B cell (primary cell): ENCODE data around the gene CACNA1F. TPM values are rescaled to one million over a fixed set of nuclear protein-coding genes. Genes with fewer than 3 reads are reported as not detected.

ENCODE experiments used
- ATAC-seq: fragments of 200-7000 bp; cut with Tn5 transposase; one replicate; pipeline ENCODE4 v1.10.0; 2021; ENCODE audit warnings: low read depth, mild to moderate bottlenecking, moderate number of reproducible peaks, moderate library complexity
- CTCF ChIA-PET: fragments of 350-600 bp; sonication (Branson Sonifier 250); formaldehyde crosslinking; loops from one replicate; lab custom pipeline; 2021; ENCODE audit warnings: antibody characterized with exemption, inconsistent platforms; lab: Charles Lee
- POLR2A ChIA-PET: fragments of 350-600 bp; sonication (Branson Sonifier 250); formaldehyde crosslinking; loops from one replicate; lab custom pipeline; 2021; ENCODE audit warnings: antibody characterized with exemption; lab: Charles Lee
- DNase-seq: peaks from one replicate; pipeline ENCODE4 v3.0.0; 2013
- H2AFZ ChIP-seq: 2 replicates; pipeline ENCODE4 v1.6.1; 2012; ENCODE audit warnings: mild to moderate bottlenecking, low read depth, low read length; ENCODE audit not compliant: insufficient read depth, poor library complexity, severe bottlenecking
- H3K27ac ChIP-seq, 2 donors: 1 replicate in 1 of 2; 2 replicates in 1 of 2; pipeline ENCODE4 v1.5.1; 2012 to 2013; ENCODE audit warnings: low read length in 2 of 2, mild to moderate bottlenecking in 2 of 2, moderate library complexity in 1 of 2
- H3K27me3 ChIP-seq, 4 experiments: fragments of 200-600 bp in 1 of 4; sonication (generic) in 1 of 4; replicated peaks in 1 of 4; 1 replicate in 2 of 4; 2 replicates in 2 of 4; pipeline versions ENCODE4 v1.6.1 to v1.7.0; 2013 to 2016; ENCODE audit warnings: low read length in 3 of 4, mild to moderate bottlenecking in 2 of 4, mixed read lengths in 1 of 4, moderate library complexity in 1 of 4; ENCODE audit not compliant: insufficient read depth in 4 of 4, control insufficient read depth in 3 of 4; ENCODE audit errors: control extremely low read depth in 1 of 4
- H3K36me3 ChIP-seq, 2 experiments: replicated peaks in 1 of 2; 1 replicate in 1 of 2; 2 replicates in 1 of 2; pipeline versions ENCODE4 v1.6.1 to v1.7.1; 2013; ENCODE audit warnings: low read length in 1 of 2; ENCODE audit not compliant: insufficient read depth in 2 of 2, control insufficient read depth in 1 of 2; ENCODE audit errors: control extremely low read depth in 1 of 2, extremely low read depth in 1 of 2
- H3K4me1 ChIP-seq, 2 donors: fragments of 200-600 bp in 1 of 2; sonication (generic) in 1 of 2; 1 replicate in 1 of 2; 2 replicates in 1 of 2; pipeline versions ENCODE4 v1.5.1 to v1.6.1; 2013 to 2017; ENCODE audit warnings: low read length in 2 of 2; ENCODE audit not compliant: control insufficient read depth in 2 of 2, insufficient read depth in 2 of 2
- H3K4me2 ChIP-seq: replicated peaks from 2 replicates; pipeline ENCODE3; 2012; ENCODE audit warnings: mild to moderate bottlenecking, low read depth, low read length; ENCODE audit not compliant: poor library complexity, severe bottlenecking
- H3K4me3 ChIP-seq, 5 experiments: fragments of 200-600 bp in 1 of 5; sonication (generic) in 1 of 5; 1 replicate in 3 of 5; 2 replicates in 2 of 5; pipeline versions ENCODE4 v1.5.1 to v1.7.0; 2011 to 2016; ENCODE audit warnings: low read length in 4 of 5, mild to moderate bottlenecking in 4 of 5, low read depth in 2 of 5, control low read depth in 1 of 5, moderate library complexity in 1 of 5; ENCODE audit not compliant: insufficient read depth in 1 of 5; ENCODE audit errors: control extremely low read depth in 1 of 5, extremely low read depth in 1 of 5
- H3K79me2 ChIP-seq: fragments of 200-600 bp; sonication (generic); one replicate; pipeline ENCODE4 v1.6.0; 2016; ENCODE audit warnings: low read length; ENCODE audit not compliant: control insufficient read depth, insufficient read depth
- H3K9ac ChIP-seq: fragments of 200-600 bp; sonication (generic); 2 replicates; pipeline ENCODE4 v1.6.1; 2017; ENCODE audit warnings: mild to moderate bottlenecking, low read length, moderate library complexity
- H3K9me3 ChIP-seq, 3 donors: one replicate each; pipeline versions ENCODE4 v1.6.1 to v1.7.1; 2013; ENCODE audit warnings: low read length in 2 of 3; ENCODE audit not compliant: control insufficient read depth in 2 of 3, insufficient read depth in 1 of 3; ENCODE audit errors: control extremely low read depth in 1 of 3
- H4K20me1 ChIP-seq: 2 replicates; pipeline ENCODE4 v1.6.0; 2012; ENCODE audit warnings: mild to moderate bottlenecking, low read length; ENCODE audit not compliant: insufficient read depth, control insufficient read depth, poor library complexity, severe bottlenecking
- H3K27ac Mint-ChIP-seq: one replicate; pipeline ENCODE4 v1.8.0; 2021; ENCODE audit warnings: mixed read lengths
- H3K27me3 Mint-ChIP-seq: one replicate; pipeline ENCODE4 v1.8.0; 2021; ENCODE audit warnings: mixed read lengths
- H3K4me1 Mint-ChIP-seq: one replicate; pipeline ENCODE4 v1.8.0; 2021; ENCODE audit warnings: mixed read lengths
- H3K4me3 Mint-ChIP-seq: one replicate; pipeline ENCODE4 v1.8.0; 2021; ENCODE audit warnings: mixed read lengths
- H3K9me3 Mint-ChIP-seq: one replicate; pipeline ENCODE4 v1.8.0; 2022; ENCODE audit warnings: mixed read lengths; ENCODE audit not compliant: insufficient read depth
- EZH2 ChIP-seq: IDR thresholded peaks from 2 replicates; pipeline ENCODE4 v1.6.1; 2012; ENCODE audit warnings: borderline replicate concordance, low read depth, mild to moderate bottlenecking, moderate library complexity, low read length; ENCODE audit not compliant: insufficient read depth, poor library complexity, severe bottlenecking
- WGBS: methylation state at CpG from one replicate; pipeline ENCODE4 v1.1.5; 2013; ENCODE audit warnings: missing lambda C conversion rate; ENCODE audit not compliant: insufficient coverage; 5-methylcytosine and 5-hydroxymethylcytosine counted together
- intact Hi-C: fragments of 100-400 bp; cut with micrococcal nuclease; formaldehyde crosslinking; loops from one replicate; pipeline ENCODE4 v1.10.0; 2022
- polyA plus RNA-seq: library from polyadenylated mRNA; depleted of rRNA; stranded (reverse); fragments of >200 nt; gene quantifications from 2 replicates; pipeline ENCODE4 v1.2.3, GENCODE V29; 2012
- total RNA-seq, 2 donors: library from RNA; stranded (reverse); fragments of 120-200 nt in 1 of 2; gene quantifications; 1 replicate in 1 of 2; 2 replicates in 1 of 2; pipeline versions ENCODE4 v1.2.3 to v1.2.4, GENCODE V29; 2013 to 2022
- TF ChIP-seq, protein P1 (sequence below): fragments of 200-600 bp; IDR thresholded peaks from one replicate; pipeline ENCODE4 v1.8.0; 2022; ENCODE audit warnings: antibody characterized with exemption, mild to moderate bottlenecking

CACNA1F gene
- total and polyA plus RNA-seq, 2 donors (not counting 1 experiment from before 2014, with no cell fraction given): 6.7 to 9.3 TPM

DNA sequence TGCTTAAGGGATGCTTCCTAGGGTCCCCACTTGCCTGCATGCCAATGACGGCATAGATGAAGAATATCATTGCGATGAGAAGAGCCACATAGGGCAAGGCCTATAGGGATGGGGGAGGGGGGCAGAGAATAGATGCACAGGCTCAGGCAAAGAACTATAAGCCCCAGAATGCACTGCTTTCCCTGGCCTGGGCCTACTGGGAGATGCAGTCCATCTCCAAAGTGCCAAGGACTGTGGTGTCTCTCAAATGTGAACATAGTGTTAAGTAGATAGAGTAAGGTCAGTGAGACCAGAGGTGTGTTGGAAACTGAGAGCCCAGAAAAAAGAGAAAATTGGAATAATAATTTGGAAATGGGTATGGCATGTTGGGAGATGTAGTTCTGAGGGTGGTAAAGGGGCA lies 20.9 kb downstream of the CACNA1F start:
- Mint-ChIP-seq H3K27ac (no peak overlapping the region), H3K27me3 (no peaks in the 10 kb centered on the region), H3K4me3 (no peak overlapping the region), H3K9me3 (no peaks in the 10 kb centered on the region), H3K4me1 (no peaks in the 10 kb centered on the region)
- Histone ChIP-seq H4K20me1 (no peaks in the 10 kb centered on the region), H3K9ac (no peak overlapping the region), H3K27me3 (no peaks in the 10 kb centered on the region), H3K79me2 (no peaks in the 10 kb centered on the region), H3K4me2 (no peak overlapping the region), H3K9me3 (no peaks in the 10 kb centered on the region), H3K27ac (no peak overlapping the region), H3K4me3 (no peak overlapping the region), H2AFZ (no peak overlapping the region), H3K4me1 (no peaks in the 10 kb centered on the region), H3K36me3 (no peaks in the 10 kb centered on the region)
- ChIA-PET CTCF (no interaction called here), POLR2A (no interaction called here)
- DNase-seq (no peak), ATAC-seq (no peak)
- no CpG with 5 or more reads among the region's 2 CpGs for WGBS
- no peak for TF ChIP-seq EZH2
- TF ChIP-seq, protein P1, sequence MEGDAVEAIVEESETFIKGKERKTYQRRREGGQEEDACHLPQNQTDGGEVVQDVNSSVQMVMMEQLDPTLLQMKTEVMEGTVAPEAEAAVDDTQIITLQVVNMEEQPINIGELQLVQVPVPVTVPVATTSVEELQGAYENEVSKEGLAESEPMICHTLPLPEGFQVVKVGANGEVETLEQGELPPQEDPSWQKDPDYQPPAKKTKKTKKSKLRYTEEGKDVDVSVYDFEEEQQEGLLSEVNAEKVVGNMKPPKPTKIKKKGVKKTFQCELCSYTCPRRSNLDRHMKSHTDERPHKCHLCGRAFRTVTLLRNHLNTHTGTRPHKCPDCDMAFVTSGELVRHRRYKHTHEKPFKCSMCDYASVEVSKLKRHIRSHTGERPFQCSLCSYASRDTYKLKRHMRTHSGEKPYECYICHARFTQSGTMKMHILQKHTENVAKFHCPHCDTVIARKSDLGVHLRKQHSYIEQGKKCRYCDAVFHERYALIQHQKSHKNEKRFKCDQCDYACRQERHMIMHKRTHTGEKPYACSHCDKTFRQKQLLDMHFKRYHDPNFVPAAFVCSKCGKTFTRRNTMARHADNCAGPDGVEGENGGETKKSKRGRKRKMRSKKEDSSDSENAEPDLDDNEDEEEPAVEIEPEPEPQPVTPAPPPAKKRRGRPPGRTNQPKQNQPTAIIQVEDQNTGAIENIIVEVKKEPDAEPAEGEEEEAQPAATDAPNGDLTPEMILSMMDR: no peak
- intact Hi-C loops: no loop called here

DNA sequence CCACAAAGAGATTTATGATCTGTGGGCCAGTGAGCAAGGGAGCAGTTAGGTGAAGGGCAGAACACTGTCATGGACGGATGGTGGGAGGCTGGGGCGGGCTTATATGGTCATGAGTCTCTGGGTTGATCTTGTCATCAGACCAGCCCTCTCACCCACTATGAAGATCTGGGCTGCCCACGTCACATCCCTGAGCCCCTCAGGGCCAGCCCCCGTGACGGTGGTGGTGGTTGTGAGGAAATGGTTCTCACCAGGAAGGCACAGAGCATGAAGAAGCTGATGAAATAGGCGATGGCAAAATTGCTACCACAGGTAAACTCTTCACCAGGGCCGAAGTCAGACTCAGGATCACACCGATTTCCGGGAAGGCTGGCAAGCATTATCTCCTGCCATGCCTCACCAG lies 22.1 kb downstream of the CACNA1F start:
- Histone ChIP-seq H3K79me2 (no peaks in the 10 kb centered on the region), H3K4me2 (no peak overlapping the region), H3K27ac (no peak overlapping the region), H3K4me1 (no peaks in the 10 kb centered on the region), H2AFZ (no peak overlapping the region), H3K36me3 (no peaks in the 10 kb centered on the region), H3K9ac (no peak overlapping the region), H3K4me3 (no peak overlapping the region), H3K27me3 (no peaks in the 10 kb centered on the region), H3K9me3 (no peaks in the 10 kb centered on the region), H4K20me1 (no peaks in the 10 kb centered on the region)
- Mint-ChIP-seq H3K9me3 (no peaks in the 10 kb centered on the region), H3K27ac (no peak overlapping the region), H3K27me3 (no peaks in the 10 kb centered on the region), H3K4me1 (no peaks in the 10 kb centered on the region), H3K4me3 (no peak overlapping the region)
- intact Hi-C loops: no loop called here
- ChIA-PET CTCF (no interaction called here), POLR2A (no interaction called here)
- ATAC-seq (no peak), DNase-seq (no peak)
- WGBS: 100% methylated on average over 1 of the region's 9 CpGs
- TF ChIP-seq, protein P1: no peak
- no peak for TF ChIP-seq EZH2
